HL-60 (cell line): ENCODE results near the gene PITX2.

Experiments used
- DNase-seq, 2 experiments: peaks; one replicate each; pipeline ENCODE4 v3.0.0-alpha.2; 2010 to 2020; ENCODE audit warnings: low read depth in 1 of 2, low spot score in 1 of 2
- H3K27ac ChIP-seq: fragments of 250-450 bp; sonication (Bioruptor Pico); replicated peaks from 2 replicates; pipeline ENCODE4 v1.5.1; 2020; ENCODE audit warnings: mild to moderate bottlenecking, moderate library complexity
- H3K27me3 ChIP-seq: fragments of 250-450 bp; sonication (Bioruptor Pico); 2 replicates; pipeline ENCODE4 v1.5.1; 2021; ENCODE audit warnings: mild to moderate bottlenecking, moderate library complexity; ENCODE audit not compliant: insufficient read depth, poor library complexity, severe bottlenecking
- H3K4me3 ChIP-seq: replicated peaks from 2 replicates; pipeline ENCODE4 v1.5.1; 2011; ENCODE audit warnings: mild to moderate bottlenecking, control low read depth, low read length; ENCODE audit not compliant: insufficient read depth
- GABPA ChIP-seq: IDR thresholded peaks from 2 replicates; pipeline ENCODE4 v1.6.1; 2012; ENCODE audit warnings: low read depth
- POLR2AphosphoS5 ChIP-seq: IDR thresholded peaks from 2 replicates; pipeline ENCODE4 v1.6.1; 2012; ENCODE audit warnings: low read depth
- REST ChIP-seq: IDR thresholded peaks from 2 replicates; pipeline ENCODE4 v1.6.1; 2012; ENCODE audit warnings: low read depth; ENCODE audit not compliant: insufficient replicate concordance
- SPI1 ChIP-seq: IDR thresholded peaks from 2 replicates; pipeline ENCODE4 v1.6.1; 2012; ENCODE audit warnings: low read depth, mild to moderate bottlenecking, borderline replicate concordance
- TF ChIP-seq, protein P1 (sequence below): IDR thresholded peaks from one replicate; pipeline ENCODE4 v1.5.1; 2011; ENCODE audit warnings: low read length, control low read depth, inconsistent platforms; ENCODE audit not compliant: insufficient read depth

Gene PITX2

DNA sequence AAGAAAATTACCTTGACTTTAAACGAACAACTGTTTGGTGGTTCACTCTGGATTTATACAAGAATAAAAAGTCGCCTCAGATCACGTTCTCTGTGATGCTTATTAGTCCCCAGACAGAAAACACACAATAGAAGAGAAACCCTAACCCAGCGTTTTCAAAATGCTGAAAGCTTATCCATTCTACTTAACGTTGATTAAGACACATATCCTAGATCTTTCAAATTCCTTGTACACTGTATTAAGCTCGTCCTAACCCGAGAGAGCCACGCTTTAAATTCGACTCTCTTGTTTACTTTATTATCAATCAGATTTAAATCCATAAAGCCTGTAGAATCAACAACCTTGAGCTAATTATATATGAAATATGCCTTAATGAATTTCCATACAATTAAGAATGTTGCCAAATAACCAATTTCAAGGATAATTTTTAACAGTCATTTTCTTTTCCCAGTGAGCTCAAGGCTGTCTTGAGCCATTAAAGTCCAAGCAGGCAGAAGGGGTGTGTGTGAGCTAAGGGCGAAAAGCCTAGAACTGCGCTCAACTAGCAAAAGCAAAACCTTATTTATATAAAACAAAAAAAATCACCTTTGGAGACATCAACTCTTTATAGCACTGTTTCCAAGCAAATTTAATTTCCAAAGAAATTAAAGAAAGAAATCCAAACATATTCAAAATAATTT lies 981 bp upstream of the PITX2 start:
- Histone ChIP-seq H3K27me3 (peaks cover 87% of the 10 kb centered on the region), H3K4me3 (no peak overlapping the region)

GRCh38 chr4:110621839-110622751 lies 782 bp downstream of the PITX2 start:
- peaks cover 94% of the 10 kb centered on the region for H3K27me3 ChIP-seq
- TF ChIP-seq SPI1 (no peak), POLR2AphosphoS5 (no peak), GABPA (no peak), REST (no peak)
- TF ChIP-seq, protein P1, sequence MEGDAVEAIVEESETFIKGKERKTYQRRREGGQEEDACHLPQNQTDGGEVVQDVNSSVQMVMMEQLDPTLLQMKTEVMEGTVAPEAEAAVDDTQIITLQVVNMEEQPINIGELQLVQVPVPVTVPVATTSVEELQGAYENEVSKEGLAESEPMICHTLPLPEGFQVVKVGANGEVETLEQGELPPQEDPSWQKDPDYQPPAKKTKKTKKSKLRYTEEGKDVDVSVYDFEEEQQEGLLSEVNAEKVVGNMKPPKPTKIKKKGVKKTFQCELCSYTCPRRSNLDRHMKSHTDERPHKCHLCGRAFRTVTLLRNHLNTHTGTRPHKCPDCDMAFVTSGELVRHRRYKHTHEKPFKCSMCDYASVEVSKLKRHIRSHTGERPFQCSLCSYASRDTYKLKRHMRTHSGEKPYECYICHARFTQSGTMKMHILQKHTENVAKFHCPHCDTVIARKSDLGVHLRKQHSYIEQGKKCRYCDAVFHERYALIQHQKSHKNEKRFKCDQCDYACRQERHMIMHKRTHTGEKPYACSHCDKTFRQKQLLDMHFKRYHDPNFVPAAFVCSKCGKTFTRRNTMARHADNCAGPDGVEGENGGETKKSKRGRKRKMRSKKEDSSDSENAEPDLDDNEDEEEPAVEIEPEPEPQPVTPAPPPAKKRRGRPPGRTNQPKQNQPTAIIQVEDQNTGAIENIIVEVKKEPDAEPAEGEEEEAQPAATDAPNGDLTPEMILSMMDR: no peak
- no peak overlapping the region for H3K4me3 ChIP-seq
- H3K27ac ChIP-seq: no peak overlapping the region
- DNase-seq: no peak

More for the DNA sequence above, 981 bp upstream of the PITX2 start:
- no peak for DNase-seq
- H3K27ac ChIP-seq: no peak overlapping the region
- no peak for TF ChIP-seq POLR2AphosphoS5
- TF ChIP-seq GABPA: no peak
- TF ChIP-seq, protein P1: no peak
- TF ChIP-seq REST: no peak
- TF ChIP-seq SPI1: no peak

DNA sequence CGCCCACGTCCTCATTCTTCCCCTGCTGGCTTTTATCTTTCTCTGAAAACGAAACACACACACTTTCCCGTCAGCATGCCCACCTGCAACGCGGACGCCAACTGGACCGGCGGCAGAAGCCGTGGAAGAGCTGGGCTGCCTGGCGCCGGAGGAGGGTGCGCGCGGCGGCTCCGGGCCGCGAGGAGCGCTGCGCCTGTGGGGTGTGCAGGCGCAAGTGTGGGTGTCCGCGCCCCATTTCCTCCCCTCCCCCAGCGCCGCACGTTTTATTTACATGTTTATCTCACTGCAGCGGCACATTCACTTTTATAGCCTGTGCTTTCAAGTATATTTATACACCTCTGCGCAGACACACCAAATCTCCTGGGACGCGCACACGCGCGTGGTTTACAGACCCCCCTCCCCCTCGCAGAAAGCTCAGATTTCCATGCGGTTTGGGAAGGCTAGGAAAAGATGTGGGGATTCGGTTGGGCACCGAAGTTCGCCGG lies 1.5 kb downstream of the PITX2 start:
- no peak for DNase-seq
- H3K27ac ChIP-seq: no peak overlapping the region
- TF ChIP-seq SPI1 (no peak), GABPA (no peak), REST (no peak), POLR2AphosphoS5 (no peak)
- TF ChIP-seq, protein P1: no peak
- peaks cover 95% of the 10 kb centered on the region for H3K27me3 ChIP-seq
- no peak overlapping the region for H3K4me3 ChIP-seq
